Activated CD4-positive, CD25-positive, alpha-beta regulatory T cell treated with anti-CD3 and anti-CD28 coated beads, Interleukin-2, amount 50 U/mL, for 24 hours (primary cell): ENCODE results near the gene LRFN2.

ENCODE experiments used
- ATAC-seq, 2 donors: fragments of 150-1000 bp; cut with Tn5 transposase; one replicate each; pipeline ENCODE4 v1.10.0; 2021; ENCODE audit warnings: mild to moderate bottlenecking in 1 of 2, moderate library complexity in 1 of 2

The LRFN2 gene

DNA sequence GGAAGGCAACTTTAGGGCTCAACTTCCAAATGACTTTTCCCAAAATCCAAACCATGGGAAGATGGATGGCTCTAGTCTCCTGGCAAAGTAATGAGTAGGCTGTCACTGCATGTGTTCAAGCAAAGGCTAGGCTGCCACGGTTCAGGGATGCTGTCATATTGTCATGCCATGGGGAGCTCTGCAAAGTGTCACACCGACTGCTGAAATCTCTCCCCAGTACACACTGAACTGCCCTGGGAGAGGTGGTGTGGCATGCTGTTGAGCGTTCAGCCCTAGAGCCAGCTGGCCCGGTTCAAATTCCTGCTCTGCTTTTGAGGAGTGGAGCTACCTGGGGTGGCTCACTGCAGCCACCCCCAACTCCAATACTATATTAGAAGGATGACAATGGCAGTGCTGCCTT, 115.9 kb downstream of the LRFN2 start:
- ATAC-seq: no peak

DNA sequence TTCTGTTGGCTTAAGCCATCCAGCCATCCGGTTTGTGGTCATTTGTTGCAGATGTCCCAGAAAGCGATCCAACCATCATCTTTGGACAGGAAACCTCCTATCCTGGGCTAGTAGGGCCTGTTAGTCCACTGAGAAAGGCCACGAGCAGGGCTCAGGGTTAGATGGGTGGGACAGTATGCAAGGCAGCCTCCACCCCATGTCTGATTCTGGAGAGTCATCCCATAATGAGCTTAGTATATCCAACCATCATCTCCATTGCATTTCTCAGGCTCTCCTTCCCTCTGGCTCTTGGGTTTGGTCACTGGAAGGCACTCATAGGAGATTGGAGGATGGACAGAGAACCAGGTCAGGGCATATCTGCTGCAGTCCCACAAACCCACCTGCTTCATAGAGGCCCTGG, 117.8 kb downstream of the LRFN2 start:
- no peak for ATAC-seq

DNA sequence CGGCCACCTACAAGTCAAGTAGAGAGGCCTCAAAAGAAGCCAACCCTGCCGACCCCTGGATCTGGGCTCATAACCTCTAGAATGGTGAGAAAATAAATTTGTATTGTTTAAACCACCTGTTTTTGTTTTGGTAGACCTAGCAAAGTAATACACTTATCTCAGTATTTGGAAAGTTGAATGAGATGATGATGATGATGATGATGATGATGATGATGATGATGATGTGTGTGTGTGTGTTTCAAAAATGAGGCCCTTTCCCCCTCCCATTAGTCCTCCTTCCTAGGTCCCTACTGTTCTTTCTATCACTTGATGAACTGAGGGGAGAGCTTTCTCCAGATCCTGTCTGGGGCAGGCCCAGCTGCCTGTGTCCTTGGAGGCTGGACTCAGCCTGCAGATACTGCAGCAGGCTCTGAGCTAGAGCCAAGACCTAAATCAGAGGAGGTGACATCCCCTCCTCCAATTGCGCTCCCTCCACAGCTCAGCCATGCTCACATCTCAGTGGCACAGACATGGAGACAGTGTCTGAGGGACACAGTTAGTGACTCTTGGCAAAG, 120.1 kb downstream of the LRFN2 start:
- ATAC-seq: no peak

DNA sequence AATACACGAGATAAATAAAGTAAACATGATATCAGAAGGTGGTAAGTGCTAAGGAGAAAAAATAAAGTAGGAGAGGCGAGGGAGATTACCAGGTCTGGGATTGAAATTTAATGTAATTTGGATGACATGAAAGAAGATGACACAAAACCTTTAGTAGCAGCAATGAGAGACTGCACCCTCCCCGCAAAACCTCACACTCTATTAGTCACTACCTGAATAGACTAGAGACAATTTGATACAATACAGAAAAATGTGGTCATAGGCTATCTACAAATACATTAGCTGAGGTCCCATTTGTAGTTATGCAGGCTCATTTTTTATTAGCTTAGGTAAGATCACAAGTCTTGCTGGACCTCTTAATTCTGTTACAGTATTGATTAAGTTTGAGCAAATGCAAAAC, 125.5 kb downstream of the LRFN2 start:
- no peak for ATAC-seq

DNA sequence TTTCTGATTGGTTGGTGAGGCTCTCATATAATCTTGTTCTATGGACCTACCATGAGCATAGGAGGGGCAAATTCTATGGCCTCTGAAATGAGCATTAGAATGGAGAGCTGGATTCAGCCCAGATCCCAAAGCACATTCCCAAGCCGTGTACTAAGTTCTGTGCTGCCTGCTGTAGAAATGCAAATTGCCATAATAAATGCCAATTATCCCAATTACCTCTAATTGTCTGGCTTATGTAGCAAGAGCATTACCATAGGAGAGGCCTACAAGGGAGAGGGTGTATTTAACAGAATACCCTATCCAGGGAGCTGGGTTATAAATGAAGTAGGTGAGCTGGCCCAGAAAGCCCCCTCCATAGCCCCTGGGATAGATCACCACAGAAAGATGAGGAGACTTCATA, 126.8 kb downstream of the LRFN2 start:
- ATAC-seq: no peak

DNA sequence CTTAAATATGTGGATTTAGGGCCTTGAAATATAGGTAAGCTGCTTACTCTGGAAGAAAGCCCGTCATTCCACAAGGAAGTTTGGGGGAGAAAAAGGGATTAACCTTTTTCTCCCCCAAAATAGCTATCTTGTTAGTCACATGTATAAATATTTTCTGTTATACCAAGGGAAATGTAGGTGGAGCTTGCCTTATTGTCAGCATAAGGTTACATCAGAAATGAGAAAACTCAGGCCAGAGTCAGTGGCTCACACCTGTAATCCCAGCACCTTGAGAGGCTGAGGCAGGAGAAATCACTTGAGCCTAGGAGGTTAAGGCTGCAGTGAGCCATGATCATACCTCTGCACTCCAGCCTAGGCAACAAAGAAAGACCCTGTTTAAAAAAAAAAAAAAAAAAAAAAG, 129.9 kb downstream of the LRFN2 start:
- ATAC-seq: no peak

DNA sequence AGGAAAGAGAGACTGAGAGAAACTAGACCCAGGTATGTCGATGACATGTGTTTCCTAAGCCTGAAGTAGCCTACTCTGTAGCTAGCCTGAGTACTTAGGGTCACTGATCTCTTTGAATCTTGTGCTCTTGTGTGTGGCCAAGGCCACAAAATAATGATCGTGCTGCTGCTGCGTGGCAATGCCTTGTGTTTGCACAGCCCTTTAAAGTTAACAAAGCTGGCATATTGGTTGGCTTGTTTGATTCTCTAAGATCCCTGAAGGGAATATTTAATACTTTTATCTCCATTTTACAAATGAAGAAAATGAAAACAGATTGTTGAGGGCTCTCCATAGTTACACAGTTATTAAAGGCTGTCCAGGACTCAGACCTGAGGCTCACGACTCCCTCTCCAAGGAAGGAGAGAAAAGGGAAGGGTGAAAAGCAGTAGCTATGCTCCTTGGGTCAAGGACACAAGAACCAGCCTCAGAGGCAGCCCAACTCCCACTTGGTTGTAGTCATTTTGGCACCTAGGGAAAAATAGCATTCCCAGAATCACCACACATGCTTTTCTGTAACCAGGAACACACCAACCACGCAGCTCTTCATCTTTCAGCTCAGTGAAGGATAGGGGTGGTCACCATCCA, 130.7 kb downstream of the LRFN2 start:
- no peak for ATAC-seq

DNA sequence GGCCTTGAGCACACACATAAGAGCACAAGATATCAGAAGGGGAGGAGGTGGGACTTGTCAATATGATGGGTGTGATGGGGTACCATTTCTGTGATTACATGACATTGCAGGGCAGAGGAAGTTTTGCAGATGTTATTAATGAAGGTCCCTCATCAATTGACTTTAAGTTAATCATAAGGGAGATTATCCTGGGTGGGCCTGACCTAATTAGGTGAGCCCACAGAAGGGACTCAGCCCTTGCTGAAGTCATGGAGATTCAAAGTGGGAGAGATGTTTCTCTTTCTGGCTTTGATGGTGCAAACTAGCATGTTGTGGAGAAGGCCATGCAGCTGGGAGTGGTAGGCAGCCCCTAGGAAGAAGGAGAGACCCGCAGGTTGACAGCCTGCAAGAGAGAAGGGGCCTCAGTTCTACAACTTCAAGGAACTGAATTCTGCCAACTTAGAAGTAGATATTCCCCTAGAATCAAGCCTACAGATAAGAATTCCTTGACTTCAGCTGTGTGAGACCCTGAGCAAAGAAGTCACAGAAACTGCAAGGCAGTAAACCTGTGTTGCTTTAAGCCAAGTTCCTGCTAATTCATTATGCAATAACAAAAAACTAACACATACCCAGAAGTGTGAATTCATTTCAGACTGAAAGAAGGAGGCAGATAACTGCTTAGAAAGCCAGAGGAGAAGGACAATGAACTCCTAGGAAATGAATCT, 131.3 kb downstream of the LRFN2 start:
- ATAC-seq: no peak

DNA sequence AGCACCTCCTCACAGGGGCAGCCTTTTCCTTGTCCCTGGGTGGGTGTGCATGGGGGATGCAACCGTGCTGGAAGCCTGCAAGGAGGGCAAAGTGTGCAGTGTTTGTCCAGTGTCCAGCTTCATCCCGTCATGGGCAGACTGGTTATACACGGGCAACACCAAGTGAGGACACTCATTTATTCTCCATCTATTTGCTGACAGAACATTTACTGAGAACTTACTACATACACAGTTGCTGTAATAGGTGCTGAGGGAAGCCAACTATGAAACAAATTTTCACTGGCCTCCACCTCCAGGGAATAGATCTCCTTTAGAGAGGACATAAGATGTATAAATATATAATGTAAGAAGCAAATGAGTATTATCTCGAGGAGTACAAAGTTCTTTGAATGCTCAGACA, 136.7 kb downstream of the LRFN2 start:
- ATAC-seq: no peak

DNA sequence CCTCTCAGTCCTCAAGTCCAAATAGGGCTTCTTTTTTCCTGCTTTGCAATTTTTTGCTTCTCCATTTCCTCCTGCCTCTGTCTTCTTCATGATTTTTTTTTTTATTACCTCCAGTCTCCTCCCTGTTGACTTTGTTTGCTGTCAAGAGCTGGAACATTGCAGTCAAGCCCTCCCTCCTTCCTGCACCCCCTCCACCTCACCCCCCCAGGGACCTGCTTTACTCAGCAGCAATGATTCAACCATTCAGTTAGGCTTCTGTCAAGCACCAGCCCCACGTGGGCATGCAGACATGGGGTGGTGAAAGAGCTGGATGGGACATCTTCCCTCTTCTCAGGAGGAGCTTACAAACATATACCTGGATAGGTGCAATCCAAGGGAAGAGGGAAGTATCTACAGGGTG, 142.4 kb downstream of the LRFN2 start:
- ATAC-seq: no peak

DNA sequence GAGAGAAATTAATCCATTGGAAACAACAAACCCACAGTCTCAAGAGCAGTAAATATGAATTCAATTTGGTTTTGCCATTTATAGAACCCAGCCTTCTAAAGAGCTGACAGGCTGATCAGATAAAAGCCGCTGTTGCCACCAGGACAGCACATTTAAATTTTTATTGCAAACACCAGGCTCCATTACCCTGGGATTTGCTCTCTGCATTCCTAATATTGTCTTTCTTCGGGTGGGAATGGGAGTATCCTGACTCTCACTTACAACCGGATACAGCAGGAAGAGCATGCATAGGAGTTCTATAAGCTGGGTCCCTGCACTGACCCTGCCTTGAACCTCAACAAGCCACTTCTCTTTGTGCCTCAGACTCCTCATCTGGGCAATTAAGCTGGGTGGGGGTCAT, 142.9 kb downstream of the LRFN2 start:
- no peak for ATAC-seq

DNA sequence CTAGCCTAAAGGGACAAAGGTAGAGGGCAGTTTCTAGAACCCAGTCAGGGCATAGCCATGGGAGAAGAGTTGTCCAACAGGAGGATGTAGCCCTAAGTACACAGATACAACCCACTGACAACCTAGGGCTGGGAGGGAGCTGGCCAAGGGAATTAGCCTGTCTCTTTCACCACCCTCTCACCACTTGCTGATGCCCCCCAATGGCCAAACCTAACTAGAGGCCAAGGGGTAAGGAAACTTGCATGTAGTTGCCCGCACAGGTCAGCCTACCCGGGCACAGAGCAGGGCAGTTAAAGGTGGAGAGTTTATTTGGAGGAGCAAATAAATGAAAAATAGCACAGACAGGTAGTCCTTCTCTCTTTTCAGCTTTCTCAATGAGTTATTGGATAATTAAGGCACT, 143.3 kb downstream of the LRFN2 start:
- ATAC-seq: no peak

DNA sequence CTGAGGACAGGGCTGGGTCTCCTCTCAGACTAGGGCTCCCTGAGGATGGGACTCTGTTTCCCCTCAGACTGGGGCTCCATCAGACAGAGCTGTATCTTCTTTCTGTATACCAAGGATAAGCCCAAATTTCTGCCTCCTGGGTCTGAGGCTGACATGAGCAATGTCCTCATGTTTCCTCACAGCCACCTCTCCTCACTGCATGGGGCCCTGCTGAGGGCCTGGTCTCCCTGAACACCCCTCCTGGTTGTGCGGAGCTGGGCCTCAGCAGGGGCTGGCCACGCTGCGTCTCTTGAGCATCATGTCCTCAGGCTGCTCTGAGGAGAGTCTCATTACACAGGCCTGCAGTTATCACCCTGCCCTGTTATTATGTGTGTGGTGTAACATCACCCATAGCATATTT, 144.6 kb downstream of the LRFN2 start:
- ATAC-seq: no peak

DNA sequence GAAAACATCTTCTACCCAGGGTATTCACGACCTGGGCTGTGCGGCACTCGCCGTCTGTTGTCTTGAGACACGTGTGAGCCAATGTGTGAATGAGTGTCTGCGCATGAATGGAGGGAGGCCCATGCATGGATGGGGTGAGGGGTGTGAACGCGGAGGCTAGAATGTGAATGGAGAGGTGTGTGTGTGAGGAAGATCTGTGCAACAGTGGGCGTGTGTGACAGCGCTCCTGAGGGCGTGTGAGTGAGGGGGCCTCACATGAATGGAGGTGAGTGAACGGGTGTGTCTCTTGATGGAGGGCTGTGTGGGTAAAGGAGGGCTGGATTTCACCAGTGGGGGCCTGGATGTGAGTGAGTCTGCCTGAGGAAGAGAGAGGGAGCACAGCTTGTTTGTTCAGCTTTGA, 146.0 kb downstream of the LRFN2 start:
- ATAC-seq: no peak

DNA sequence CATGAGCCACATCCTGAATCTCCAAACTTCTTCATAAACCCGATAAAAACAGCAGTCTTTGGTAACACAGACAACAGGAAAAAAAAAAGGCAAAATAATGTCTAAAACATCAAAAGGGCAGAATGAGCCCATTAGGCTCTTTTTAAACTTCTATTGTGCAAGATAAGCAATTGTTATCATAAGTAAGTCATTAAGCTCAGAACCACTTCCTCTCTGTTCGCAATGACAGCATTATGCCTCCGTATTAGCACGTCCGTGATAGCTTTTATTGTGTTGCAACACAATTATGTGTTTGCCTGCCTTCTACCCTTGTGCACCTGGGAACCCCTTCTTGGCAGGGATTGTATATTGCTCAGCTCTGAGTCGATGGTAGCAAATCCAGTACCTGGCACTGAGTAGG, 147.1 kb downstream of the LRFN2 start:
- ATAC-seq: no peak

DNA sequence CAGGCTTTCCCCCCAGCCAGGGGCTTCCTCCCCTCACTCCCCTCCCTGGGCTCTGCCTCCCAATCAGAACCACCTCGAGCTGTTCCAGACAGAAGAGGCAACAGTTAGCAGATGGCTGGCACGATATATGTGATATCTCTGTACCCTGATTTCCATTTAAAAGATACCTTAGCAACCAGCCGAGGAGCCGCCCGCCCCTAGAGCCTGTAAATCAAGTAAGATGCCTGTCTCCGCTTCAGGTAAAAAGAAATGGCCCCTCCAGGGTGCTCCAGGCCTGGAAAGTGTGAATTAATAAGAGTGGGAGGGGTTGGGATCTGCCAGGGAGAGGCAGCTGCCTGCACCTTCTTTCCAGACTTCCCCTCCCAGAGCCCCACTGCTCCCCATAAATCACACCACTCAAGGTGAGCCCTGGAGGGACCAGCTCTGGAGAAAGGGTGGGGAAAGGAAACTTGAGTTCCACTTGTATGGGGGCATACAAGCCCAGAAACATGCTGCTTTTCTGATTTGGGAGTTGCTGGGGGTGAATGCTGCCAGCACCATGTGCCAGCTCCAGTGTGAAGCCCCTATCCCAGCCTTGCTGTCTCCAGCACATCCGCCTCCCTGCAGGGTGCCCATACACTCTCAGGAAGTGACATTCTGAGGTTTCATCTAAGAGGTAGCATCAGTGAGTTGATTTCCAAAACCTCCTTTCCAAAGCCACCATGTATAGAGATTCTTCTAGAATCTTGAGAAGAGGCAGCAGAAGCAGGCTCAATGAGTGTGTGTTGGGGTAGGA, 148.0 kb downstream of the LRFN2 start:
- no peak for ATAC-seq

DNA sequence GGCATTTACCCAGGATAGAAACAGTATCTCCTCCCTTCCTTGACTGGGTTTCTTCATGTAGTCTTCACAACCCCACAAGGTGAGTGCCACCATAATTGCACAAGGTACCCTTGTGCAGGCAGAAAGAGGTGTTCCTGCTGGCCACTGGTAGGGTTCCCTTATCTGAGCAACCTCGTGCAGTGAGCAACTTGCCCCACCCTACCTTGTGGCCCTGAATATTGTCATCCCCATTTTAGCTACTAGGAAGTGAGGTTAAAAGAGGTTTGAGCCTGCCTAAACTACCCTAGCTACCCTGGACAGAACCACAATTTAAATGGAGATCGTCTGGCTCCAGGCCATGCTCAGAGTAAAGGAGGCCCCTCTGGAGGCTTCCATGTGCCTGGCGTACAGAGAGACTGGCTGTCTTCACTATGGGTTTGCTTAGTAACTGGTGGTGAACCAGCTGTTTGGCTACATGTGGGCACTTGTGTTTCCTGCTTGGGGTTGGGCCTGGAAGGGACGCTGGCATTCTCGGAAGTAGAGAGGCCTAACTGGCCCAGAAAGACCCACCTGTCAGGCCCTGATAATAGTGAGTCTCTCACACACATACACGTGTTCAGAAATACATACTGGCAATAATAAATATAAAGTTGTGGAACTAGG, 148.8 kb downstream of the LRFN2 start:
- ATAC-seq: no peak

DNA sequence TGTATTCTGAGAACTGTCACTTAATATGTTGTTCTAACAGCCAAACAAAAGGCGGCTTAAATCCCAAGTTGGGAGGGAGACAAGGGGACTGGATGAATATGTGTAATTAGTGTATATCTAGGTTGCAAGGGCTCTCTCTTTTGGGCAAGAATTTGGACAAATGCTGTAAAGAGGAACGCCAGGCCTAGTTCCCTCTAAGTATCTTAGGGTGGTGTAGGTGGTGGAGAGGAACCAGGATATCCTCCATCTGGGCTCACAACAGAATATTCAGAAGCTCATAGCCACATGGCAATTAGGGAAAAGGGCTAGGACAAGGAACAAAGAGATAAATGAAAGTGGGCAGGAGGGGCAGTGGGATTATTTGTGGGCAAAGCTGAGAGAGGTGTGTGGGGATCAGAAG, 149.5 kb downstream of the LRFN2 start:
- no peak for ATAC-seq

DNA sequence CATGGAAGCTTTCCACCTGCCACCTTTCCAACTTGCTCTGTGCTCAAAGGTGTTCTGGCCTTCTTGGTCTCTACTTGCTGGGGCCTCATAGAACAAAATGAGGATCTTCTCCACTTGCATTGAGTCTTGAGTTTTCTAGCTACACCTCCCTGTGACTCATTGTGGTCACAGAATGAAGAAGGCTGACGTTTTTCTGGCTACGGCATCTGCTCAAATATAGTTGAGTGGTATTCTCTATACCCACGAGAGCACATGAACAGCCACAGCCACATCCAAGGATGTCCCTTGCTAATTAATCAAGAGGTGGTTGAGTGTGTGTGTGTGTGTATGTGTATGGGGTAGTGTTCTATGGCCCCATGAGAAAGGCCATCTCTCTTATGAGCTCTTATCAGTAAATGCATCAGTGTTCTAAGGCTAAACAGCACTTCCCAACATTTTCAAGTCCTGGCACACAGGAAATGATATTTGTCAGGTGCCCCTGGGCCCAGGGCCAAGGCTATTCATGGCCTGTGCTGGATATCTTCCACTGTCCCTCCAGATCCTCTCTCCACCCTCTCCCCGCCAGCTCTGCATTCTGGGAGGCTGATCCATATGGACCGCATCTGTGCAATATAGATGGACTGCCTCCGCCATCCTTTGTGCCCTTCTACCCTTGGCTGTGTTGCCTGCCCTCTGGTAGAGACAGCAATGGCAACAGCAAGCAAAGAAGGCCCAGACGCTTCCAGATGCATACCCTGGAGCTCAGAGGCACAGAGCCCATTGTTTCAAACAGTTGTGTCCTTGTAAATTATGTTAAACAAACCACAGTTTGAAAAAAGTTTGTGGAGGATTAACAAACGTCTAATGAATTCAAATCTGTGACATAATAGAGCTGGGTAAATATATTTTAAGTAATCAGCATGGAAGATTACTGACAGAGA, 150.2 kb downstream of the LRFN2 start:
- ATAC-seq: no peak

DNA sequence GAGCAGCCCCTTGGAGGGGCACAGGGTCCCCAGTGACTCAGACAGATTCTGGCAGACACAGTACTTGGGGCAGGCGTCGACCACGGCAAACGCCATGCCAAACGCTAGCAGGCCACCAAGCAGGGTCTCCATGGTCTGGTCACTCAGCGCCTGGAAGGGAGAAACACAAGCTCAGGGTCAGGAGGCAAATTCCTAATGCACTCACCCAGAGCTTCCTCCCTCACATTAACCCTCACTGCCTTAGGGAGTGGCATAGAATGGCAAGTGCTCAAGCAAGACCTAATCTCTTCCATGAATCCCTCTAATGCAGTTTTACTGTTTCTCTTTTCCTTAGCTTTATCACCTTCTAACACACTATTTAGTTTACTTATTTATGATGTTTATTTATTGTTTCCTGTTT, 154.2 kb downstream of the LRFN2 start:
- ATAC-seq: no peak

DNA sequence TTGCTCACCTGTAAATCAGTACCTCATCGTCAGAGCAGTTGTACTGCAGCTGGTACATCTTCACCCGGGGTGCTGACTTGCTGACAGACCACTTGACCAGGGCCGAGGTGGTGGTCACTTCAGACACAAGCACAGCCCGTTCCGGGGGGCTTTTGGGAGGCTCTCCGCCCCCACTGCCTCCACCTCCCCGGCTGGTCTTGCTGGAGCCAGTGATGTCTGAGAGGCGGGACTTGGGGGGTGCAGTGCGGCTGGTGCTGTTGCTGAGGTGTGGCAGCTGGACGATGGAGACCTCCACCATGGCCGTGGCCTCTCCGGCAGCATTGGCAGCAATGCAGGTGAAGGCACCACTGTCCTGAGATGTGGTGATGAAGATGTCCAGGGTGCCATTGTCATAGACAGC, 155.5 kb downstream of the LRFN2 start:
- no peak for ATAC-seq

DNA sequence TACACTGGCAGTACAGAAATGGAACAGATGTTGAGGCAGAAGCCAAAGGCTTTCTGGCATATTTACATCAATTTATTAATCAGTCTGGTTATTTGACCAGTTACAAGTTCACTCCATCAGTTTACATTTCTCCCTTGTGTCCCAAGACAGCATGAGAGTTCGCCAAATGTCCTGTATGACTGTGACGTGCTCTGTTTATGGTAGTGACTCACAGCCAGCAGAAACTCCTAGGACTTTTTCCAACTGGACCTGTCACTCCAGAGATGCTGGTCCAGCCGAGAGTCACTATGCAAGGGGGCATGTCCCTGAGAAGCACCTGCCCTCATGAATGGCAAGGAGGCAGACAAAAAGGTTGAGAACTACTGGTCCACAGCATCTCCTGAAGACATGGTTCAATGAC, 160.0 kb downstream of the LRFN2 start:
- ATAC-seq: no peak
